Mucosa of rectum (tissue), 2 donors: ENCODE measurements around the gene DDIT3.

Experiments used
- H3K27ac ChIP-seq, 2 donors: one replicate each; pipeline ENCODE4 v1.7.0; 2013; ENCODE audit warnings: inconsistent platforms in 2 of 2, low read depth in 2 of 2, low read length in 2 of 2
- H3K27me3 ChIP-seq, 2 donors: one replicate each; pipeline ENCODE4 v1.7.0; 2013; ENCODE audit warnings: low read length in 2 of 2; ENCODE audit not compliant: control insufficient read depth in 2 of 2, insufficient read depth in 2 of 2
- H3K36me3 ChIP-seq, 2 donors: one replicate each; pipeline ENCODE4 v1.7.0; 2013; ENCODE audit warnings: low read length in 2 of 2; ENCODE audit not compliant: control insufficient read depth in 2 of 2, insufficient read depth in 2 of 2
- H3K4me1 ChIP-seq, 2 donors: one replicate each; pipeline ENCODE4 v1.7.0; 2013; ENCODE audit warnings: low read length in 2 of 2, mild to moderate bottlenecking in 1 of 2; ENCODE audit not compliant: control insufficient read depth in 2 of 2, insufficient read depth in 2 of 2
- H3K4me3 ChIP-seq, 2 donors: one replicate each; pipeline ENCODE4 v1.7.0; 2013; ENCODE audit warnings: low read length in 2 of 2
- H3K9ac ChIP-seq, 2 donors: one replicate each; pipeline ENCODE4 v1.7.0; 2013; ENCODE audit warnings: low read length in 2 of 2, low read depth in 1 of 2, mild to moderate bottlenecking in 1 of 2
- H3K9me3 ChIP-seq, 2 donors: one replicate each; pipeline ENCODE4 v1.7.0; 2013; ENCODE audit warnings: low read length in 2 of 2; ENCODE audit not compliant: control insufficient read depth in 2 of 2
- donor health status: healthy.
- donor health status: Normal muscosa, but diverticular disease.

Gene DDIT3

GRCh38 chr12:57470970-57471656 lies 49.2 kb downstream of the DDIT3 start:
- no peak overlapping the region for H3K9ac ChIP-seq
- H3K27ac ChIP-seq, result peak overlapping the region in 1 of 2 donors; percentile 16
- peaks cover 6 to 25% of the 10 kb centered on the region in 2 donors for H3K27me3 ChIP-seq

GRCh38 chr12:57470286-57470969 lies 49.9 kb downstream of the DDIT3 start:
- H3K9ac ChIP-seq, result no peak overlapping the region
- no peak overlapping the region for H3K27ac ChIP-seq
- peaks cover 0 to 16% of the 10 kb centered on the region in 2 donors for H3K36me3 ChIP-seq
- no peak overlapping the region for H3K4me3 ChIP-seq
- peaks cover 7 to 23% of the 10 kb centered on the region in 2 donors for H3K4me1 ChIP-seq
- H3K9me3 ChIP-seq, result no peaks in the 10 kb centered on the region
- peaks cover 6 to 19% of the 10 kb centered on the region in 2 donors for H3K27me3 ChIP-seq

More at GRCh38 chr12:57470970-57471656, 49.2 kb downstream of the DDIT3 start:
- peaks cover 0 to 16% of the 10 kb centered on the region in 2 donors for H3K36me3 ChIP-seq
- peak overlapping the region in 1 of 2 donors; percentile 26 for H3K4me3 ChIP-seq
- H3K9me3 ChIP-seq, result no peaks in the 10 kb centered on the region
- peaks cover 13 to 30% of the 10 kb centered on the region in 2 donors for H3K4me1 ChIP-seq

GRCh38 chr12:57469296-57470164 lies 50.8 kb downstream of the DDIT3 start:
- Histone ChIP-seq H3K27me3 (peaks cover under 1 to 14% of the 10 kb centered on the region in 2 donors), H3K4me1 (peaks cover 7 to 19% of the 10 kb centered on the region in 2 donors), H3K27ac (no peak overlapping the region), H3K9ac (no peak overlapping the region), H3K36me3 (peaks cover 0 to 16% of the 10 kb centered on the region in 2 donors), H3K4me3 (no peak overlapping the region), H3K9me3 (no peaks in the 10 kb centered on the region)

GRCh38 chr12:57467915-57468314 lies 52.4 kb downstream of the DDIT3 start:
- H3K9ac ChIP-seq, result no peak overlapping the region
- peaks cover 0 to 16% of the 10 kb centered on the region in 2 donors for H3K36me3 ChIP-seq
- no peak overlapping the region for H3K4me3 ChIP-seq
- H3K9me3 ChIP-seq, result no peaks in the 10 kb centered on the region
- peaks cover 8 to 17% of the 10 kb centered on the region in 2 donors for H3K4me1 ChIP-seq
- H3K27me3 ChIP-seq, result peaks cover 0 to 6% of the 10 kb centered on the region in 2 donors
- no peak overlapping the region for H3K27ac ChIP-seq

- Histone ChIP-seq H3K27me3 (peaks cover 0 to 3% of the 10 kb centered on the region in 2 donors), H3K27ac (no peak overlapping the region), H3K9me3 (no peaks in the 10 kb centered on the region), H3K4me3 (no peak overlapping the region), H3K4me1 (peaks cover 14 to 20% of the 10 kb centered on the region in 2 donors), H3K36me3 (peaks cover 0 to 14% of the 10 kb centered on the region in 2 donors), H3K9ac (no peak overlapping the region)
Observed at GRCh38 chr12:57467212-57467874, 53.0 kb downstream of the DDIT3 start.
